ENCODE results near the gene TRAP1.

TRAP1 gene

GRCh38 chr16:3751878-3752277 is 34.6 kb upstream of the TRAP1 start:
- POLR2A ChIA-PET (ENCODE audit: low non-redundant PET): no interaction called here
- CTCF ChIA-PET: interaction anchor here (0.6 kb wide), 1 partner anchor 800 kb away, joined by 3 read pairs; no protein-coding TSS in a partner anchor
- TF ChIP-seq CTCF (conservative IDR thresholded peaks at IDR 0.05; ENCODE audit: low read depth): no peak
- no peak overlapping the region for H3K27ac ChIP-seq
- DNase-seq (ENCODE audit: low spot score): no peak

- POLR2A ChIA-PET (ENCODE audit: low non-redundant PET): no interaction called here
- no peak for TF ChIP-seq CTCF (conservative IDR thresholded peaks at IDR 0.05; ENCODE audit: low read depth)
Measured at GRCh38 chr16:3748307-3748706, 31.0 kb upstream of the TRAP1 start.

GRCh38 chr16:3745751-3746355 is 28.5 kb upstream of the TRAP1 start:
- CTCF ChIA-PET: interaction anchor here (0.7 kb wide), 1 partner anchor 217 kb away, joined by 3 read pairs; no protein-coding TSS in a partner anchor
- DNase-seq (ENCODE audit: low spot score): no peak
- POLR2A ChIA-PET (ENCODE audit: low non-redundant PET): no interaction called here
- TF ChIP-seq CTCF (conservative IDR thresholded peaks at IDR 0.05; ENCODE audit: low read depth): no peak
- no peak overlapping the region for H3K27ac ChIP-seq

More at GRCh38 chr16:3748307-3748706, 31.0 kb upstream of the TRAP1 start:
- H3K27ac ChIP-seq: no peak overlapping the region; the same call in 1 of the 2 replicates
- DNase-seq (ENCODE audit: low spot score): no peak
- CTCF ChIA-PET: no interaction called here

GRCh38 chr16:3744018-3744417 is 26.7 kb upstream of the TRAP1 start:
- ChIA-PET POLR2A (ENCODE audit: low non-redundant PET) (no interaction called here), CTCF (interaction anchor here (0.6 kb wide), 2 partner anchors 25 to 153 kb away, joined by 3 to 4 read pairs; no protein-coding TSS in a partner anchor)
- no peak overlapping the region; the same call in 1 of the 2 replicates for H3K27ac ChIP-seq
- DNase-seq (ENCODE audit: low spot score): no peak
- no peak for TF ChIP-seq CTCF (conservative IDR thresholded peaks at IDR 0.05; ENCODE audit: low read depth)

GRCh38 chr16:3740934-3741333 is 23.6 kb upstream of the TRAP1 start:
- TF ChIP-seq CTCF (conservative IDR thresholded peaks at IDR 0.05; ENCODE audit: low read depth): no peak
- DNase-seq (ENCODE audit: low spot score): no peak
- H3K27ac ChIP-seq: no peak overlapping the region
- ChIA-PET CTCF (interaction anchor here (0.6 kb wide), 1 partner anchor 43 kb away, joined by 3 read pairs; no protein-coding TSS in a partner anchor), POLR2A (ENCODE audit: low non-redundant PET) (interaction anchor here (0.6 kb wide), 1 partner anchor 127 kb away, joined by 3 read pairs; no protein-coding TSS in a partner anchor)

GRCh38 chr16:3740186-3740585 is 22.9 kb upstream of the TRAP1 start:
- no peak for TF ChIP-seq CTCF (conservative IDR thresholded peaks at IDR 0.05; ENCODE audit: low read depth)
- CTCF ChIA-PET: no interaction called here
- no peak for DNase-seq (ENCODE audit: low spot score)
- no peak overlapping the region for H3K27ac ChIP-seq
- POLR2A ChIA-PET (ENCODE audit: low non-redundant PET): no interaction called here
